ENCODE measurements around the gene SIAH2. TPM values are rescaled to one million over a fixed set of nuclear protein-coding genes. Genes with fewer than 3 reads are reported as not detected.

SIAH2 gene
- total RNA-seq, 1 donor from 2014 or later, result 31.7 TPM

DNA sequence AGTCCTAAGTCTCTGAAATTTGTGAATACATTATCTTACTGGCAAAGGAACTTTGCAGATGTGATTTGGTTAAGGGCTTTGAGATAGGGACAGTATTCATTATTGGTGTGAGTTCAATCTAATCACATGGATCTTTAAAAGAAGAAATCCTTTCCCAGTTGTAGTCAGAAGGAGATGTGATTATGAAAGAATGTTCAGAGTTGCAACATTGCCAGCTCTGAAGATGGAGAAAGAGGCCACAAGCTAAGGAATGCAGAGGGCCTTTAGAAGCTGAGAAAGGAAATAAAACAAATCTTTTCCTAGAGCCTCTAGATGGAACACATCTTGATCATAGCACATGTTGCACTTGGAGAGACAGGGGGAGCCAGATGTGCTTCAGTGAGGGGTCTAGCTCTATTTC lies 27.7 kb upstream of the SIAH2 start:
- DNase-seq (ENCODE audit: low read depth), result no peak
- H3K4me3 ChIP-seq (ENCODE audit: low read depth, low read length), result no peak overlapping the region
- H3K36me3 ChIP-seq (ENCODE audit: control insufficient read depth, insufficient read depth, low read length), result no peaks in the 10 kb centered on the region
- no peaks in the 10 kb centered on the region for H3K27me3 ChIP-seq (ENCODE audit: control insufficient read depth, insufficient read depth, low read length)
- no peak for TF ChIP-seq CTCF (IDR thresholded peaks at IDR 0.05; ENCODE audit: insufficient read depth, low read length, poor library complexity, severe bottlenecking)

DNA sequence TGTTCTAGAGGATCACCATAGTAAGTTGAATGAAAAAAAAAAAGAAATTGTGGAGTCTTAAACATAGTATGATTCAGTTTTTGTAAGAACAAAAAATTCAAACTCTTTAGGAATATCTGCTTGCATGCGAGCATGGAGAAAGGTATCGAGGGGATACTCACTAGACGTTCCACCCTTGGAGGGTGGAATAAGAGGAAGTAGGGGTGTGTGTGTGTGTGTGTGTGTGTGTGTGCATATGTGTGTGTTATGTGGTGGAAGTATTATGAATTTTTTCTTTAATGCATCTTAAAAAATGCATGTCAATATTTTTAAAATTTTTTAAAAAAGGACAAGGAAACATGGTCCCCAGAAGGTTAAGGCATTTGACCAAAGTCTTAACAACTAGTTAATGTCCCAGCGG lies 26.5 kb upstream of the SIAH2 start:
- TF ChIP-seq CTCF (IDR thresholded peaks at IDR 0.05; ENCODE audit: insufficient read depth, low read length, poor library complexity, severe bottlenecking), result no peak
- no peaks in the 10 kb centered on the region for H3K36me3 ChIP-seq (ENCODE audit: control insufficient read depth, insufficient read depth, low read length)
- DNase-seq (ENCODE audit: low read depth), result no peak
- H3K27me3 ChIP-seq (ENCODE audit: control insufficient read depth, insufficient read depth, low read length), result no peaks in the 10 kb centered on the region
- H3K4me3 ChIP-seq (ENCODE audit: low read depth, low read length), result no peak overlapping the region

DNA sequence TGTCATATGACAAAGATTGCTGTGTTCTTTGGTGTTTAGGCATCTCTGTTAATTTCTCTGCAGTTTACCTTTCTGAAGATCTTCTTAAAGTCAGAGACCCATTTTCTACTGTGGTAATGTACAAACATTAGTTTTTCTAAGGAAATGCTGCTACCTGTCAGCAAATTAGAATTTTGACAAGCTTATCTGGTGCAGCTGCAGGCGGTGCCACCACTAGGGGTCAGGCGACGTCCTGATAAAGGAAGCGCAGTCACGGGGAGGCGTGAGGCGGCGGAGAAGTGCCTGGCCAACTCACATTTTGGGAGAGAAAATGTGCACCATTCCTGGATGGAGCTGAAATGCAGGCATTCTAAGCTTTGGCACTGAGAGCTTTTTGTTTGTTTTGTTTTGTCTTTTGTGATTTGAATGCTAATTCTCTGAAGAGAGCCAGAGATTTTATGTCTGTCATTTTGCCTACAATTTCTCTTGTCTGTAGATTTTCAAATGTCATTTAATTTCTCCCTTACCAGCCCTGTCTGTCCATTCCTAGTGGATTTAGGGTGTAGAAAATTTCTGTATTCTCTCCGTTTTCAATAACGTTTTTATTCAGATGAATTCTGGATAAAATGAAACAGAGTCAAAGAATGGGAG lies 24.9 kb upstream of the SIAH2 start:
- no peaks in the 10 kb centered on the region for H3K27me3 ChIP-seq (ENCODE audit: control insufficient read depth, insufficient read depth, low read length)
- DNase-seq (ENCODE audit: low read depth), result no peak
- no peaks in the 10 kb centered on the region for H3K36me3 ChIP-seq (ENCODE audit: control insufficient read depth, insufficient read depth, low read length)
- TF ChIP-seq CTCF (IDR thresholded peaks at IDR 0.05; ENCODE audit: insufficient read depth, low read length, poor library complexity, severe bottlenecking), result peak; percentile 96
- no peak overlapping the region for H3K4me3 ChIP-seq (ENCODE audit: low read depth, low read length)

DNA sequence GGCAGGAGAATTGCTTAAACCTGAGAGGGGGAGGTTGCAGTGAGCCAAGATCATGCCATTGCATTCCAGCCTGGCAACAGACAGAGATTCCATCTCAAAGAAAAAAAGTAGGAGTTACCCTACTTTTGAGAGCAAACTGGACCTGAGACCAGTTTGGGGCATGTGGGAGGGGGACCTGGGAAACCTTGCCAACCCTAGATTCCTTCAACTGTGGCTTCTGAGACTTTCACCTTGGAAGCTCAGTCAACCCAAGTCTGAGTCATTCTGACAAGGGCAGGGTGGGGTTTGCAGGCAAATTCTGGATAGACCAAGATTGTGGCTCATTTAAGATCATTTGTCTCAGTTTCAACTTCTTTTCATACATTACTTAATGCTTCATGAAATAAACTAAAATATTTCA lies 23.8 kb upstream of the SIAH2 start:
- no peak for DNase-seq (ENCODE audit: low read depth)
- H3K27me3 ChIP-seq (ENCODE audit: control insufficient read depth, insufficient read depth, low read length), result no peaks in the 10 kb centered on the region
- TF ChIP-seq CTCF (IDR thresholded peaks at IDR 0.05; ENCODE audit: insufficient read depth, low read length, poor library complexity, severe bottlenecking), result no peak
- H3K36me3 ChIP-seq (ENCODE audit: control insufficient read depth, insufficient read depth, low read length), result no peaks in the 10 kb centered on the region
- H3K4me3 ChIP-seq (ENCODE audit: low read depth, low read length), result no peak overlapping the region

DNA sequence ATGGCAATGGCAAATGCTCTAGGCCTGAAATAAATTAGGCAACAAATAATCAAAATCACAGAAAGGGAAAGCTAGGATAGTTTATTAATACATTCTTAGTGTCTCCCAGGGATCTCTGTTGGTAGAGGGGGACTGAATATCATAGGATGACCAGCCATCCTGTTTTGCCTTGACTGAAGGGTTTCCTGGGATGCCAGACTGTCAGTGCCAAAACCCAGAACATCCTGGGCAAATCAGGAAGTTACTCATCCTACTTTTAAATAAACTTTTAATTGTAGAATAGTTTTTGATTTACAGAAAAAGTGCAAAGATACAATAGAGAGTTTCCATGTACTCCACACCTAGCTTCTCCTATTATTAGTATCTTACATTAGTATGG lies 21.8 kb upstream of the SIAH2 start:
- no peak for TF ChIP-seq CTCF (IDR thresholded peaks at IDR 0.05; ENCODE audit: insufficient read depth, low read length, poor library complexity, severe bottlenecking)

More for the DNA sequence above, 21.8 kb upstream of the SIAH2 start:
- Histone ChIP-seq H3K27me3 (ENCODE audit: control insufficient read depth, insufficient read depth, low read length) (no peaks in the 10 kb centered on the region), H3K4me3 (ENCODE audit: low read depth, low read length) (no peak overlapping the region), H3K36me3 (ENCODE audit: control insufficient read depth, insufficient read depth, low read length) (no peaks in the 10 kb centered on the region)
- DNase-seq (ENCODE audit: low read depth), result no peak
